IMR-90 (cell line): ENCODE measurements around the gene PHF5A. TPM values are rescaled to one million over a fixed set of nuclear protein-coding genes. Genes with fewer than 3 reads are reported as not detected.

Source experiments
- ATAC-seq: fragments of 200-7000 bp; cut with Tn5 transposase; 2 replicates; pipeline ENCODE4 v1.9.1; 2020; ENCODE audit warnings: low read depth, mild to moderate bottlenecking, moderate library complexity
- BruUV-seq: library from RNA; stranded (reverse); fragments of 400-500 nt; replicated peaks from 2 replicates; lab custom pipeline; 2021; lab: Mats Ljungman, UMichigan
- CTCF ChIA-PET: fragments of 300-600 bp; formaldehyde crosslinking; extraction: SDS; loops from one replicate; lab custom pipeline; 2021; ENCODE audit warnings: antibody characterized with exemption; lab: Yijun Ruan, JAX
- POLR2A ChIA-PET: fragments of 300-600 bp; sonication (Branson Sonifier 250); formaldehyde crosslinking; loops from one replicate; lab custom pipeline; 2022; ENCODE audit warnings: antibody characterized with exemption; ENCODE audit not compliant: unreplicated experiment; lab: Charles Lee
- DNase-seq: peaks from one replicate; pipeline ENCODE4 v3.0.0; 2013
- H2AFZ ChIP-seq: replicated peaks from 2 replicates; pipeline ENCODE3; 2013; ENCODE audit warnings: low read length, mild to moderate bottlenecking; ENCODE audit not compliant: poor library complexity
- H2AK5ac ChIP-seq: 2 replicates; pipeline ENCODE4 v1.6.1; 2013; ENCODE audit warnings: low read depth, low read length, inconsistent platforms
- H2AK9ac ChIP-seq: replicated peaks from 2 replicates; pipeline ENCODE3; 2013; ENCODE audit warnings: mild to moderate bottlenecking, low read depth, low read length, moderate library complexity; ENCODE audit not compliant: poor library complexity
- H2BK120ac ChIP-seq: 2 replicates; pipeline ENCODE4 v1.6.1; 2013; ENCODE audit warnings: low read depth, low read length, inconsistent platforms
- H2BK15ac ChIP-seq: 3 replicates; pipeline ENCODE4 v1.6.1; 2013; ENCODE audit warnings: low read depth, low read length, inconsistent platforms
- H2BK20ac ChIP-seq: 2 replicates; pipeline ENCODE4 v1.6.1; 2013; ENCODE audit warnings: low read depth, mild to moderate bottlenecking, inconsistent platforms, low read length, moderate library complexity
- H2BK5ac ChIP-seq: 2 replicates; pipeline ENCODE4 v1.6.1; 2013; ENCODE audit warnings: mild to moderate bottlenecking, low read depth, low read length, inconsistent platforms; ENCODE audit not compliant: poor library complexity, severe bottlenecking
- H3K14ac ChIP-seq: replicated peaks from 2 replicates; pipeline ENCODE4 v1.6.1; 2013; ENCODE audit warnings: low read depth, low read length, inconsistent platforms
- H3K18ac ChIP-seq: 2 replicates; pipeline ENCODE4 v1.6.1; 2013; ENCODE audit warnings: low read depth, low read length, control low read depth
- H3K23ac ChIP-seq: 2 replicates; pipeline ENCODE4 v1.6.1; 2013; ENCODE audit warnings: low read depth, low read length, inconsistent platforms
- H3K27ac ChIP-seq: 2 replicates; pipeline ENCODE4 v1.5.1; 2013; ENCODE audit warnings: mild to moderate bottlenecking, control low read depth, low read length; ENCODE audit not compliant: insufficient read depth
- H3K27me3 ChIP-seq: 2 replicates; pipeline ENCODE4 v1.6.1; 2013; ENCODE audit warnings: low read length; ENCODE audit not compliant: control insufficient read depth, insufficient read depth
- H3K36me3 ChIP-seq: 2 replicates; pipeline ENCODE4 v1.6.1; 2013; ENCODE audit warnings: low read length, mixed read lengths; ENCODE audit not compliant: control insufficient read depth, insufficient read depth
- H3K4ac ChIP-seq: 2 replicates; pipeline ENCODE4 v1.6.1; 2013; ENCODE audit warnings: low read depth, low read length, inconsistent platforms
- H3K4me1 ChIP-seq: 2 replicates; pipeline ENCODE4 v1.6.1; 2013; ENCODE audit warnings: low read length, mixed read lengths; ENCODE audit not compliant: control insufficient read depth, insufficient read depth
- H3K4me2 ChIP-seq: 2 replicates; pipeline ENCODE4 v1.6.1; 2013; ENCODE audit warnings: low read depth, mild to moderate bottlenecking, control low read depth, low read length, moderate library complexity
- H3K4me3 ChIP-seq: 2 replicates; pipeline ENCODE4 v1.5.1; 2013; ENCODE audit warnings: low read depth, mild to moderate bottlenecking, control low read depth, low read length, moderate library complexity; ENCODE audit not compliant: insufficient read depth
- H3K56ac ChIP-seq: 2 replicates; pipeline ENCODE4 v1.6.1; 2013; ENCODE audit warnings: low read length, inconsistent platforms; ENCODE audit not compliant: insufficient read depth; ENCODE audit errors: extremely low read depth
- H3K79me1 ChIP-seq, 2 experiments: 2 replicates each; pipeline ENCODE4 v1.6.1; 2013; ENCODE audit warnings: low read length in 2 of 2, inconsistent platforms in 1 of 2, low read depth in 1 of 2
- H3K9ac ChIP-seq: 2 replicates; pipeline ENCODE4 v1.6.1; 2013; ENCODE audit warnings: low read depth, low read length, control low read depth
- H3K9me1 ChIP-seq: 2 replicates; pipeline ENCODE4 v1.6.1; 2013; ENCODE audit warnings: low read length, inconsistent platforms; ENCODE audit not compliant: insufficient read depth
- H3K9me3 ChIP-seq: 2 replicates; pipeline ENCODE4 v1.6.1; 2013; ENCODE audit warnings: low read length; ENCODE audit not compliant: control insufficient read depth, insufficient read depth
- H4K20me1 ChIP-seq: 2 replicates; pipeline ENCODE4 v1.6.1; 2013; ENCODE audit warnings: low read length, inconsistent platforms; ENCODE audit not compliant: insufficient read depth
- H4K5ac ChIP-seq: 2 replicates; pipeline ENCODE4 v1.6.1; 2013; ENCODE audit warnings: mild to moderate bottlenecking, low read depth, low read length, control low read depth
- H4K8ac ChIP-seq, 2 experiments: 2 replicates each; pipeline ENCODE4 v1.6.1; 2013; ENCODE audit warnings: low read depth in 2 of 2, low read length in 2 of 2, control low read depth in 1 of 2, inconsistent platforms in 1 of 2
- H4K91ac ChIP-seq: 2 replicates; pipeline ENCODE4 v1.6.1; 2013; ENCODE audit warnings: low read depth, low read length, inconsistent platforms; ENCODE audit not compliant: insufficient read depth
- MAFK ChIP-seq: IDR thresholded peaks from 2 replicates; pipeline ENCODE4 v1.6.1; 2012; ENCODE audit warnings: low read depth, low read length, improper control_type of control experiment
- NFE2L2 ChIP-seq: fragments of 150-350 bp; IDR thresholded peaks from 2 replicates; pipeline ENCODE4 v1.6.1; 2016; ENCODE audit warnings: low read depth, mild to moderate bottlenecking, low read length
- RAD21 ChIP-seq: IDR thresholded peaks from 2 replicates; pipeline ENCODE4 v1.6.1; 2012; ENCODE audit warnings: low read length, improper control_type of control experiment
- SMC3 ChIP-seq: fragments of 150-350 bp; IDR thresholded peaks from 2 replicates; pipeline ENCODE4 v1.6.1; 2016; ENCODE audit warnings: low read depth, mild to moderate bottlenecking, antibody characterized with exemption, low read length, moderate library complexity
- WGBS, 2 experiments: methylation state at CpG; one replicate each; pipeline versions ENCODE4 v1.1.5 to v1.1.7; 2013; ENCODE audit warnings: missing lambda C conversion rate in 2 of 2; ENCODE audit not compliant: insufficient read length in 1 of 2; ENCODE audit errors: extremely low coverage in 2 of 2; 5-methylcytosine and 5-hydroxymethylcytosine counted together
- dilution Hi-C: fragments of 300-500 bp; cut with HindIII; formaldehyde crosslinking; loops from one replicate; pipeline ENCODE4 v1.14.3; 2018; ENCODE audit warnings: low sequenced_read_pairs; ENCODE audit not compliant: unreplicated experiment
- in situ Hi-C: fragments of 300-500 bp; cut with MboI; formaldehyde crosslinking; loops from 3 replicates; pipeline ENCODE4 v1.14.3; 2019; ENCODE audit warnings: low sequenced_read_pairs, inconsistent platforms, mixed read lengths
- intact Hi-C: fragments of 100-400 bp; cut with micrococcal nuclease; formaldehyde crosslinking; loops from 2 replicates; pipeline ENCODE4 v1.10.0; 2022
- polyA plus RNA-seq, 3 experiments: library from polyadenylated mRNA; depleted of rRNA; stranded (reverse); fragments of >200 nt; gene quantifications; 2 replicates each; pipeline ENCODE4 v1.2.3, GENCODE V29; 2012; ENCODE audit warnings: low replicate concordance in 1 of 3
- total RNA-seq: library from RNA; depleted of rRNA; stranded (reverse); fragments of >200 nt; gene quantifications from 2 replicates; pipeline ENCODE4 v1.2.3, GENCODE V29; 2012

Gene PHF5A
- total and polyA plus RNA-seq, 2 of the 4 experiments (the other 2 are of a cell fraction) = 50.9 to 54.9 TPM

DNA sequence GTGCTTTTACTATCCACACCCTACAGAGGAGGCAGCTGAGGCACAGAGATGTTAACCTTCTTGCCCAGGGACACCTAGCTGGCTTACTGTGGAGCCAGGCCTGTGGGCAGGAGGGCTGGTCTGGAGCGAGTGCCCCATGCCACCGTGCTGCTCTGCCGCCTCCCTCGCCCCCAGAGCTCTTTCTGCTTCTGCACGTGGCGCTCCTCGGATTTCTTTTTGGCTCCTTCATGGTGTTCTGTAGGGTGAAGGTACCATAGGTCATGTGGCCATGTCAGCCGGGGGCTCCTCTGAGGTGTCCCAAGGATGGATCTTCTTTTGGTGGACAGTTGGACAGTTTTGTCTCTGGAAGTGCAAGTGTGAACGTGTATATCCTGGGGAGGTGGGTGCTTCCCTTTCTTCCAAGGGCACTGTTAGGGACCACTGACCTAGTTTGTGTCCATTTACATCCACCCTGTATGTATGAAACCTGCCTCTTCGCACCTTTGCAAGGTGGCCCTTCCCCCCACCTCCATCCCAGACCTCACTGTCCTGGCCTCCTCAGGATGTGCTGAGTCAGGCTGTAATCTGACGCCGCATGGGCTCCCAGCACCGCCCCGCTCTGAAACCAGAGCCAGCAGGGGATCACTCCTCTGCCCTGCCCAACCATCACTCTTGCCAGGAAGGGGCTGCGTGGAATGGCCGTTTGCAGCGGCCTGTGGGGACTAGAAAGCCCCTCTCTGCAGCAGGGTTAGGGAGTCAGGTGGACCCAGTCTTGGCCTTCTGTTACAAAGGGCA lies 44.1 kb upstream of the PHF5A start:
- H3K4me2 ChIP-seq = peak overlapping the region; percentile 52
- no peaks in the 10 kb centered on the region for H3K9me3 ChIP-seq
- H4K20me1 ChIP-seq = 0 out of 2 replicates have a peak, but pooled peaks cover 3% of the 10 kb centered on the region
- peak overlapping the region; percentile 37; the same call in 1 of the 2 replicates for H4K5ac ChIP-seq
- peak overlapping the region; percentile 60; the same call in 2 of the 3 replicates for H2BK15ac ChIP-seq
- TF ChIP-seq NFE2L2 = peak; percentile 89
- TF ChIP-seq SMC3 = no peak
- peak; percentile 97 for TF ChIP-seq MAFK
- no peak for TF ChIP-seq RAD21
- peak overlapping the region; percentile 50 for H3K23ac ChIP-seq
- 0 out of 2 replicates have a peak overlapping the region, but pooled peaks have one; percentile 2 for H3K18ac ChIP-seq
- peak overlapping the region; percentile 94 for H2AK9ac ChIP-seq
- peak overlapping the region in 1 of 2 experiments; percentile 86; a peak in 2 of 4 replicates for H4K8ac ChIP-seq
- CTCF ChIA-PET = no interaction called here
- H3K14ac ChIP-seq = peak overlapping the region; percentile 83
- peak overlapping the region; percentile 90 for H2AK5ac ChIP-seq
- in situ Hi-C loops (loop anchor here (25.0 kb wide), 1 partner anchor 575 kb away; no protein-coding TSS in a partner anchor), dilution Hi-C loops (no loop called here), intact Hi-C loops (no loop called here)
- peak overlapping the region; percentile 89 for H2BK120ac ChIP-seq
- peaks cover 15% of the 10 kb centered on the region for H3K4me1 ChIP-seq
- H3K56ac ChIP-seq = no peak overlapping the region
- peak overlapping the region; percentile 91 for H2BK20ac ChIP-seq
- POLR2A ChIA-PET = no interaction called here
- peak overlapping the region; percentile 26; the same call in 1 of the 2 replicates for H3K27ac ChIP-seq
- no peaks in the 10 kb centered on the region for H3K27me3 ChIP-seq
- peak overlapping the region; percentile 78 for H2AFZ ChIP-seq
- H3K4ac ChIP-seq = peak overlapping the region; percentile 86
- H3K36me3 ChIP-seq = peaks cover 32% of the 10 kb centered on the region
- H3K9me1 ChIP-seq = peaks cover 7% of the 10 kb centered on the region
- H3K9ac ChIP-seq = no peak overlapping the region
- H4K91ac ChIP-seq = peak overlapping the region; percentile 87
- ATAC-seq (peak; percentile 96), DNase-seq (peak; percentile 70)
- peak overlapping the region; percentile 34 for H2BK5ac ChIP-seq
- WGBS, 2 experiments = 88% methylated on average over 6 of the region's 17 CpGs; no CpG with 5 or more reads in 1 of the 2 experiments
- no TSS peak for BruUV-seq
- no peak overlapping the region for H3K4me3 ChIP-seq
- peaks cover 6 to 32% of the 10 kb centered on the region in 2 experiments; a peak in 3 of 4 replicates for H3K79me1 ChIP-seq
